SK-N-SH treated with all-trans-retinoic acid at 6 μM for 48 hours (cell line): ENCODE data around the gene PLEKHG3.
"Not testable (repeated sequence)": the region's sequence is repeated elsewhere in the genome, so short reads cannot be mapped to it uniquely, and the experiment has no call there.

Source experiments
- ATAC-seq: fragments of 200-7000 bp; cut with Tn5 transposase; 3 replicates; pipeline ENCODE4 v1.9.1; 2020; ENCODE audit warnings: mild to moderate bottlenecking, moderate library complexity
- ARNTL ChIP-seq: fragments of 450-650 bp; formaldehyde crosslinking; IDR thresholded peaks from 2 replicates; pipeline ENCODE4 v1.5.0; 2020; ENCODE audit warnings: low read depth, mild to moderate bottlenecking, moderate library complexity, borderline replicate concordance
- BACH2 ChIP-seq: fragments of 250-450 bp; sonication (Bioruptor Pico); IDR thresholded peaks from 2 replicates; pipeline ENCODE4 v1.9.0; 2021; ENCODE audit warnings: mild to moderate bottlenecking, borderline replicate concordance
- CREB5 ChIP-seq: fragments of 250-450 bp; sonication (Bioruptor Pico); IDR thresholded peaks from 2 replicates; pipeline ENCODE4 v1.5.1; 2020; ENCODE audit warnings: low read depth, mild to moderate bottlenecking, moderate library complexity
- CSDC2 ChIP-seq: fragments of 250-450 bp; sonication (Bioruptor Pico); IDR thresholded peaks from 2 replicates; pipeline ENCODE4 v1.5.0; 2020; ENCODE audit warnings: mild to moderate bottlenecking, moderate library complexity
- CSRNP3 ChIP-seq: fragments of 250-450 bp; sonication (Bioruptor Pico); IDR thresholded peaks from 2 replicates; pipeline ENCODE4 v1.5.1; 2021; ENCODE audit warnings: mild to moderate bottlenecking, moderate library complexity
- ESRRG ChIP-seq: fragments of 250-450 bp; sonication (Bioruptor Pico); IDR thresholded peaks from 2 replicates; pipeline ENCODE4 v1.6.1; 2021; ENCODE audit warnings: mild to moderate bottlenecking
- GLIS3 ChIP-seq: fragments of 250-450 bp; sonication (Bioruptor Pico); IDR thresholded peaks from 2 replicates; pipeline ENCODE4 v1.5.0; 2020; ENCODE audit warnings: mild to moderate bottlenecking, moderate library complexity
- ISL1 ChIP-seq: fragments of 250-450 bp; sonication (Bioruptor Pico); IDR thresholded peaks from 2 replicates; pipeline ENCODE4 v2.1.2; 2022; ENCODE audit warnings: mild to moderate bottlenecking, moderate library complexity
- OSR1 ChIP-seq: fragments of 250-450 bp; sonication (Bioruptor Pico); IDR thresholded peaks from 2 replicates; pipeline ENCODE4 v1.8.0; 2022; ENCODE audit warnings: moderate library complexity, mild to moderate bottlenecking, inconsistent platforms
- PATZ1 ChIP-seq: fragments of 250-450 bp; sonication (Bioruptor Pico); IDR thresholded peaks from 2 replicates; pipeline ENCODE4 v1.8.0; 2020; ENCODE audit warnings: mild to moderate bottlenecking, moderate library complexity, borderline replicate concordance
- PPARA ChIP-seq: fragments of 250-450 bp; sonication (Bioruptor Pico); IDR thresholded peaks from 2 replicates; pipeline ENCODE4 v1.5.0; 2020; ENCODE audit warnings: mild to moderate bottlenecking, borderline replicate concordance
- RARB ChIP-seq: fragments of 250-450 bp; sonication (Bioruptor Pico); IDR thresholded peaks from 2 replicates; pipeline ENCODE4 v1.8.0; 2021; ENCODE audit warnings: mild to moderate bottlenecking, moderate library complexity
- SNAI2 ChIP-seq: fragments of 250-450 bp; sonication (Bioruptor Pico); IDR thresholded peaks from 2 replicates; pipeline ENCODE4 v1.5.0; 2020; ENCODE audit warnings: mild to moderate bottlenecking, moderate library complexity
- TCF4 ChIP-seq: fragments of 250-450 bp; sonication (Bioruptor Pico); IDR thresholded peaks from 2 replicates; pipeline ENCODE4 v1.8.0; 2021; ENCODE audit warnings: mild to moderate bottlenecking, moderate library complexity, borderline replicate concordance
- TOX ChIP-seq: fragments of 250-450 bp; sonication (Bioruptor Pico); IDR thresholded peaks from 2 replicates; pipeline ENCODE4 v1.8.0; 2021; ENCODE audit warnings: mild to moderate bottlenecking, moderate library complexity, borderline replicate concordance
- TSHZ2 ChIP-seq: fragments of 250-450 bp; sonication (Bioruptor Pico); IDR thresholded peaks from 2 replicates; pipeline ENCODE4 v1.5.0; 2020; ENCODE audit warnings: mild to moderate bottlenecking, moderate library complexity
- ZC3H10 ChIP-seq: fragments of 250-450 bp; sonication (Bioruptor Pico); IDR thresholded peaks from 2 replicates; pipeline ENCODE4 v1.5.1; 2021; ENCODE audit warnings: mild to moderate bottlenecking, moderate library complexity
- ZFP3 ChIP-seq: fragments of 250-450 bp; sonication (Bioruptor Pico); IDR thresholded peaks from 2 replicates; pipeline ENCODE4 v1.5.0; 2020; ENCODE audit warnings: mild to moderate bottlenecking, moderate library complexity
- ZNF565 ChIP-seq: fragments of 450-650 bp; formaldehyde crosslinking; conservative IDR thresholded peaks from 2 replicates; pipeline ENCODE4 v1.5.0; 2020; ENCODE audit warnings: low read depth, mild to moderate bottlenecking, moderate library complexity
- ZNF70 ChIP-seq: fragments of 450-650 bp; formaldehyde crosslinking; IDR thresholded peaks from 2 replicates; pipeline ENCODE4 v1.5.0; 2020; ENCODE audit warnings: mild to moderate bottlenecking, moderate library complexity
- ZNF8 ChIP-seq: fragments of 450-650 bp; formaldehyde crosslinking; IDR thresholded peaks from 2 replicates; pipeline ENCODE4 v1.5.0; 2020; ENCODE audit warnings: mild to moderate bottlenecking, moderate library complexity

PLEKHG3 gene

GRCh38 chr14:64656986-64657385, 47.2 kb upstream of the PLEKHG3 start (continued):
- no peak for TF ChIP-seq CSRNP3 (CRISPR knock-in tag)

- ATAC-seq = no peak
- TF ChIP-seq RARB (CRISPR knock-in tag) = no peak
- no peak for TF ChIP-seq CSDC2 (CRISPR knock-in tag)
- TF ChIP-seq ZFP3 (CRISPR knock-in tag) = no peak
- no peak for TF ChIP-seq ZNF8 (CRISPR knock-in tag)
- TF ChIP-seq BACH2 (CRISPR knock-in tag) = no peak
- no peak for TF ChIP-seq OSR1 (CRISPR knock-in tag)
- no peak for TF ChIP-seq SNAI2 (CRISPR knock-in tag)
- no peak for TF ChIP-seq TCF4
- no peak for TF ChIP-seq CSRNP3 (CRISPR knock-in tag)
- TF ChIP-seq TOX (CRISPR knock-in tag) = no peak
- TF ChIP-seq ZNF70 (CRISPR knock-in tag) = no peak
- TF ChIP-seq CREB5 (CRISPR knock-in tag) = no peak
- no peak for TF ChIP-seq GLIS3 (CRISPR knock-in tag)
- no peak for TF ChIP-seq TSHZ2 (CRISPR knock-in tag)
- no peak for TF ChIP-seq ZC3H10
- TF ChIP-seq ZNF565 = no peak
- TF ChIP-seq ARNTL (CRISPR knock-in tag) = no peak
- TF ChIP-seq PPARA (CRISPR knock-in tag) = no peak
- TF ChIP-seq, all 23 proteins: peak for 0
Measured at GRCh38 chr14:64658201-64658600, 46.0 kb upstream of the PLEKHG3 start.

GRCh38 chr14:64658700-64659264, 45.4 kb upstream of the PLEKHG3 start:
- ATAC-seq = not testable (repeated sequence)

GRCh38 chr14:64659366-64659765, 44.9 kb upstream of the PLEKHG3 start:
- TF ChIP-seq ESRRG (CRISPR knock-in tag) (no peak), PATZ1 (CRISPR knock-in tag) (no peak), ZC3H10 (no peak), BACH2 (CRISPR knock-in tag) (no peak), ZNF565 (no peak), ISL1 (CRISPR knock-in tag) (no peak), TOX (CRISPR knock-in tag) (no peak), TCF4 (no peak)
- no peak for ATAC-seq
